Right hindlimb (tissue), 1 donor: ENCODE data around the gene PVR.
"Not testable (repeated sequence)": the region's sequence is repeated elsewhere in the genome, so short reads cannot be mapped to it uniquely, and the experiment has no call there.

Source experiments
- DNase-seq: peaks from one replicate; pipeline ENCODE4 v3.0.0-alpha.2; 2018

PVR gene

DNA sequence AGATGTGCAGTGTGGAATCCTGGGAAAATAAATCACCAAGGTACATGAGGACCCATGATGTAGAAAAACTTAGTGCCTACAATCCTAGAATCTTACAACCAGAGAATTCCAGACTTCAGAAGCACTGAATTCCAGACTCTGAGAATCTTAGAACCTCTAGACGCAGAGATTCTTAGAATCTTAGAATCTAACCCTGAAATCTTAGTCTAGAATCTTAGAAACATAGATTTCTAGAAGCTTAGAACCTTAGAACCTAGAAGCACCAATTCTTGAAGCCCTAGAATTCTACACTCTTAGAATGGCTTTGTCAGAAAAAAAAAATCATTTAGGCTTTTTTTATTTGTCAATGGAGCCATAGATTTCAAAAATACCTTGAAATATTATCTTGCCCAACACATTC is 61.3 kb downstream of the PVR start:
- DNase-seq: no peak

DNA sequence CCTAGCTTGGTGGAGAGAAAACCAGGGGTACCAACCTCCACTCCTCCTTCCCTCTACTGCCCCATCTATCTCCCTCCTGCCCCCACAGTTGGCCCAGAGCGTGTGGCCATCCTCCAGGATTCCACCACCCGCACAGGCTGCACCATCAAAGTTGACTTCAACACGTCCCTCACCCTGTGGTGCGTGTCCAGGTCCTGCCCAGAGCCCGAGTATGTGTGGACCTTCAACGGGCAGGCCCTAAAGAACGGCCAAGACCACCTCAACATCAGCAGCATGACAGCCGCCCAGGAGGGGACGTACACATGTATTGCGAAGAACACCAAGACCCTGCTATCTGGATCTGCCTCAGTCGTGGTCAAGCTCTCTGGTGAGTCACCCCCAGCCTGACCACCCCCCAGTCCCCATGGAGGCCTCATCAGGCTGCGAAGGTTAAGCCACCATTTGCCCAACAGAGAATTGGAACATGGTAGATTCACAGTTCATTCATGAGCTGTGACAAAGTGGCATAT is 61.8 kb downstream of the PVR start:
- no peak for DNase-seq

DNA sequence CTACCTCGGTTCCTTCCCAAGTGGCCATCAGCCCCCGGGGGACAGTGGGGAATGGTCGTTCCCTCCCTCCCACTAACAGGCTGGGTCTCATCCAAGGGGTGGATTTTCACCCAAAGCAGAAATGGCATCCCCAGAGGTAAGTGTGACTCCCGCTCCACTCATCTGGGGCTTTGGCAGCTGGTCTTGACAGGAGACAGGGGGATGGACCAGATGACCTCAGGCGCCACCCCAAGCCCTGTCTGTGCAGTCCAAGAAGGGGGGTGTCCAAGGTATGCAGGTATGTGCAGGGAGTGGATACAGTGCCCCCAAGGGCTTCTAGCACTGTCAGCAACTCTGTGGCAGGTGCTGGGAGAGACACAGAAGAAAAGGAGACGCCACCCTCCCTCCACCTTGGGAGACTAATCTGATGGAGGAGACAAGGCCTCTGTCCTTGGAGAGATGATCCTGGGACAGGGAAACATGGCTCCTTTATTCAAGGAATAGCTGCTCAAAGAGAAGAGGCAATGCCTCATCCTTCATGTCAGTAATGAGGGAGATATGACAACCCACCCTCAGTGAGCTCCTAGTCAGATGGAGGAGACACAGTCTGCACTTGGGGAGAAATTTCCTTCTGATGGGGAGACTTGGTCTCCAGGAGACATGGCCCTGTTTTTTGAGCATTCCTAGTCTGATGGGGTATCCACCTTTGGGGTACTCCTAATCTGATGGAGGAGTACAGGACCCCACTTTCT is 63.0 kb downstream of the PVR start:
- no peak for DNase-seq

DNA sequence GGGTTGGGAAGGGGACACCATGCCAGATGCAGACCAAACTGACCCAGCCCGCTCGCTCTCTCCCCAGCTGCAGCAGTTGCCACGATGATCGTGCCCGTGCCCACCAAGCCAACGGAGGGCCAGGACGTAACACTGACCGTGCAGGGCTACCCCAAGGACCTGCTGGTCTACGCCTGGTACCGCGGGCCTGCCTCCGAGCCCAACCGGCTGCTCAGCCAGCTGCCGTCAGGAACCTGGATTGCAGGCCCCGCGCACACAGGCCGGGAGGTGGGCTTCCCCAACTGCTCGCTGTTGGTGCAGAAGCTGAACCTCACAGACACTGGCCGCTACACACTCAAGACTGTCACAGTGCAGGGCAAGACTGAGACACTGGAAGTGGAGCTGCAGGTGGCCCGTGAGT is 64.1 kb downstream of the PVR start:
- no peak for DNase-seq

DNA sequence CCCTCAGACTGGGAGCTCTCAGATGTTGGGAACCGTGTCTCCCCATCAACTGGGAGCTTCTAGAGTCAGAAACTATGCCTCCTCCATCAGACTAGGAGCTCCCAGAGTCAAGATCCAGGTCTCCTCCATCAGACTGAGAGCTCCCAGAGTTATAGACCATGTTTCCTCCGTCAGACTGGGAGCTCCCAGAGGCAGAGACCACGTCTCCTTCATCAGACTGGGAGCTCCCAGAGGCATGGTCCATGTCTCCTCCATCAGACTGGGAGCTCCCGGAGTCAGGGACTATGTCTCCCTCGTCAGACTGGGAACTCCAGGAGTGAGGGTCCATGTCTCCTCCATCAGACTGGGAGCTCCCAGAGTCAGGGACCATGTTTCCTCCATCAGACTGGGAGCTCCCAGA is 65.2 kb downstream of the PVR start:
- no peak for DNase-seq

DNA sequence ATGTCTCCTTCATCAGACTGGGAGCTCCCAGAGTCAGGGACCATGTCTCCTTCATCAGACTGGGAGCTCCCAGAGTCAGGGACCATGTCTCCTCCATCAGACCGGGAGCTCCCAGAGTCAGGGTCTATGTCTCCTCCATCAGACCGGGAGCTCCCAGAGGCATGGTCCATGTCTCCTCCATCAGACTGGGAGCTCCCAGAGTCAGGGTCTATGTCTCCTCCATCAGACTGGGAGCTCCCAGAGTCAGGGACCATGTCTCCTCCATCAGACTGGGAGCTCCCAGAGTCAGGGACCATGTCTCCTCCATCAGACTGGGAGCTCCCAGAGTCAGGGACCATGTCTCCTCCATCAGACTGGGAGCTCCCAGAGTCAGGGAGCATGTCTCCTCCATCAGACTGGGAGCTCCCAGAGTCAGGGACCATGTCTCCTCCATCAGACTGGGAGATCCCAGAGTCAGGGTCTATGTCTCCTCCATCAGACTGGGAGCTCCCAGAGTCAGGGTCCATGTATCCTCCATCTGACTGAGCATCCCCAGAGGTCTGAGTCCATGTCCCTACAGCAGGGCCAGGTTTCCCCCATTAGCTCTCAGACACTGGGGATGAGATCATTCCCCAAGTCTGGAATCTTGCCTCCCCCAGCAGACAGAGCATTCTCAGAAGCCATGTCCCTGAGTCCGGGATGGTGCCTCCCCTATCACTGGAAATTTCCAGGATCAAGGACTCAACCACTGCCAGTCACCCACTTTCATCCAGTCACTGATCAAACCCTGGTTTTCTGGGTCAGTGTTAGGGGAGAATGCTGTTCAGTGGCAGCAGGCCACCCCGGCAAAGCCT is 65.9 kb downstream of the PVR start:
- DNase-seq: not testable (repeated sequence)

DNA sequence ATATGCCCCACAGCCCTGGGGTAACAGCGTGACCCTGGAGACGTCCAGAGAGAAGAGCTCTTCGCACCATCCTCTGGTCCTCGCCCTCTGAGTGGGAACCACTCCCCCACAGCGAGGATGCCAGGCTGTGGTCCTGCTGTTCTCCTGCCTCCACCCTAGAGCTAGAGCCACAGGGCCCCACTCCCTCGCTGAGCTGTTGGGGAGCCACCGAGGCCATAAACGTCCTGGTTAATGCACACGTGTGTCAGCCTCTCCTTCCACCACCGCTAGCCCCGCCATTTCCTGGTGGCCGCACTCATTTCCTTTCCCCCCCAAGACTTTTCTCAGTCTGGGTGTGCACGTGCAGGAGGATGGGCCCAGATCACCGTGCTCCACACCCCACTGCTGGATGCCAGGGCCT is 66.8 kb downstream of the PVR start:
- no peak for DNase-seq

DNA sequence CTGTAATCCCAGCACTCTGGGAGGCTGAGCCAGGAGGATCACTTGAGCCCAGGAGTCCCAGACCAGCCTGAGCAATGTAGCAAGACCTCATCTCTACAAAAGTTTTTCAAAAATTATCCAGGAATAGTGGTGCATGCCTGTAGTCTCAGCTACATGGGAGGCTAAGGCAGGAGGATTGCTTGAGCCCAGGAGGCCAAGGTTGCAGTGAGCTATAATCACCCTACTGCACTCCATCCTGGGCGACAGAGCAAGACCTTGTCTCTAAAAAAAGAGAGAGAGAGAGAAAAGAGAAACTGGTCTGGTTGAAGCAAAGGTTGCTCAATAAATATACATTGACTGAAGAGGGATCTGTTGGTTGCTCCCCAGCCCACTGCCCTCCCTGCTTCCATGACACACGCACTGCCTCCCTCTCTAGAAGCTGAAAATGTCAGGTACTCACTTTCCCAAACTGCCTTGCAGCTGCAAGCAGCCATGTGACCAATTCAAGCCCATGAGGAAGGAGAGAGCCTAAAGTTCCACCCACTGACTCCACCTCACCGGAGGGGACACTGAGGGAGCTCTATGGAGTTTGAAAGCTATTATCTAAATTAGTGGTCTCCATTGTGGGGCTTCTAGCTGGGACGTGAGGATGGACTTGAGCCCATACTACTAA is 69.3 kb downstream of the PVR start:
- DNase-seq: no peak
